ENCODE results near the gene TULP4. TPM values are rescaled to one million over a fixed set of nuclear protein-coding genes. Genes with fewer than 3 reads are reported as not detected.

The TULP4 gene
- total RNA-seq, 1 experiment from 2014 or later, result 126 TPM

DNA sequence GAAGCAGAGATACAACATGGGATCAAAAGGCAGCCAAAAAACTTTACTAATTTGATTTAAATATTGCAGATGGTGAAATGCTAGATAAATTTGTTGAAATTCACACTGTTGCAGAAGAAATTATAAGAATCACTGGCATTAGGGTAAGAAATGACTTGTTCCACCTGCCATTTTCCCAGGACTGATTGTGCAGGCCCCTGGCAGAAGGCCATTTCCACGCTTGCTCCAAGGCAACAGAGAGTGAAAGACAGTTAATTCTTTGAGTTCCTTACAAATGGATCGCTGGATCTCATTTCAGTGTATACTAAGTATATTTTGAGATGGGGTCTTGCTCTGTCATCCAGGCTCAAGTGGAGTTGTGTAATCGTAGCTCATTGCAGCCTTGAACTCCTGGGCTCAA is 180.6 kb downstream of the TULP4 start:
- no peaks in the 10 kb centered on the region for H3K27me3 Mint-ChIP-seq (ENCODE audit: insufficient read depth, unreplicated experiment)
- Histone ChIP-seq H3K4me1 (no peaks in the 10 kb centered on the region), H3K9me3 (no peaks in the 10 kb centered on the region), H3K36me3 (ENCODE audit: control insufficient read depth, insufficient read depth, low read length) (no peaks in the 10 kb centered on the region; the same call in 1 of the 2 replicates), H3K4me3 (ENCODE audit: low read depth, low read length) (no peak overlapping the region), H3K27me3 (replicated peaks; ENCODE audit: control insufficient read depth, insufficient read depth, low read length) (no peaks in the 10 kb centered on the region)
- no peak for DNase-seq
- no peaks in the 10 kb centered on the region for H3K4me1 Mint-ChIP-seq (ENCODE audit: low read depth, unreplicated experiment)
- intact Hi-C loops (cut with micrococcal nuclease; ENCODE audit: unreplicated experiment), result no loop called here
- no peaks in the 10 kb centered on the region for H3K9me3 Mint-ChIP-seq (ENCODE audit: unreplicated experiment)
- H3K36me3 Mint-ChIP-seq (ENCODE audit: insufficient read depth, unreplicated experiment), result peaks cover 45% of the 10 kb centered on the region
- no peak overlapping the region for H3K27ac Mint-ChIP-seq (ENCODE audit: unreplicated experiment)
- ChIA-PET CTCF (no interaction called here), POLR2A (no interaction called here)
- BruUV-seq (replicated peaks), result no TSS peak
- TF ChIP-seq CTCF (IDR thresholded peaks at IDR 0.05; ENCODE audit: insufficient read depth in 1 of 2, low read depth in 1 of 2, low read length in 1 of 2, severe bottlenecking in 1 of 2, unreplicated experiment in 1 of 2), result no peak
- no peak overlapping the region for H3K4me3 Mint-ChIP-seq (ENCODE audit: unreplicated experiment)

DNA sequence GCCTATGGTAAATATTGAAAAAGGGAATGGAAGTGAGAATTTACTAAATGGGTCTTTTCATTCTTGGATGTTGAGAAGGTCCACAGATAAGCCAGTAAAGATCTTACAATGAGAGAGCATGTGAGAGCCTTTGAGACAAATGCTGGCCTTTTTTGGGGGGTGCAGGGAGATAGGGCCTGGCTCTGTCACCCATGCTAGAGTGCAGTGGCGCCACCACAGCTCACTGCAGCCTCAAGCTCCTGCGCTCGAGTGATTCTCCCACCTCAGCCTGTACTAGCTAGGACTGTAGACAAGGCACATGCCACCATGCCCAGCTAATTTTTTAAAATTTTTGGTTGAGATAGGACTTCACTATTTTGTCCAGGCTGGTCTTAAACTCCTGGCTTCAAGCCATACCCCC is 184.4 kb downstream of the TULP4 start:
- intact Hi-C loops (cut with micrococcal nuclease; ENCODE audit: unreplicated experiment), result loop anchor here (5.0 kb wide), 1 partner anchor 274 kb away; no protein-coding TSS in a partner anchor

DNA sequence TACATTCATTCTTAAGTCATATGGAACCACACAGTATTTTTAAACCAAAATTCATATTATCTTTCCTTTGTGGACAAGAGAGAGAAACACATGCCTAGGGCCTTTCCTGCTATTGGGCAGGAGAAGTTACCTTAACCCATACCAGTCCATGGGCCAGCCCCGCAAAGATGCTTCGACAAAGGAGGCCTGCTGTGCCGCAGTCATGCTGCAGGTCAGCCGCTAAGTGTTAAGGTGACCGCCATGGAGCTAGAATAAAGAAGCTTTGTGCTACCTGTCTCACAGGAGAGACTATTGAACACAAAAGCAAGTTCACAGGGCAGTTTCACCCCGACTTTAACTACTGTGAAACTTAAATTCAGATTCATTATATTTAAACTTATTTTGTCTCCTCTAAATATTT is 185.4 kb downstream of the TULP4 start:
- H3K4me1 ChIP-seq, result no peaks in the 10 kb centered on the region
- no peaks in the 10 kb centered on the region for H3K9me3 ChIP-seq
- no TSS peak for BruUV-seq (replicated peaks)
- no peak for DNase-seq
- peaks cover 6% of the 10 kb centered on the region for H3K36me3 ChIP-seq (ENCODE audit: control insufficient read depth, insufficient read depth, low read length)
- no peaks in the 10 kb centered on the region for H3K27me3 ChIP-seq (replicated peaks; ENCODE audit: control insufficient read depth, insufficient read depth, low read length)
- no peaks in the 10 kb centered on the region for H3K9me3 Mint-ChIP-seq (ENCODE audit: unreplicated experiment)
- no peak overlapping the region for H3K27ac Mint-ChIP-seq (ENCODE audit: unreplicated experiment)
- no peaks in the 10 kb centered on the region for H3K27me3 Mint-ChIP-seq (ENCODE audit: insufficient read depth, unreplicated experiment)
- intact Hi-C loops (cut with micrococcal nuclease; ENCODE audit: unreplicated experiment), result loop anchor here (5.0 kb wide), 1 partner anchor 275 kb away; no protein-coding TSS in a partner anchor
- H3K4me1 Mint-ChIP-seq (ENCODE audit: low read depth, unreplicated experiment), result no peaks in the 10 kb centered on the region
- peaks cover 55% of the 10 kb centered on the region for H3K36me3 Mint-ChIP-seq (ENCODE audit: insufficient read depth, unreplicated experiment)
- no peak overlapping the region for H3K4me3 Mint-ChIP-seq (ENCODE audit: unreplicated experiment)
- no peak for TF ChIP-seq CTCF (IDR thresholded peaks at IDR 0.05; ENCODE audit: insufficient read depth in 1 of 2, low read depth in 1 of 2, low read length in 1 of 2, severe bottlenecking in 1 of 2, unreplicated experiment in 1 of 2)
- CTCF ChIA-PET, result no interaction called here
- H3K4me3 ChIP-seq (ENCODE audit: low read depth, low read length), result no peak overlapping the region
- POLR2A ChIA-PET, result no interaction called here

More for the DNA sequence above, 184.4 kb downstream of the TULP4 start:
- no peak for DNase-seq
- TF ChIP-seq CTCF (IDR thresholded peaks at IDR 0.05; ENCODE audit: insufficient read depth in 1 of 2, low read depth in 1 of 2, low read length in 1 of 2, severe bottlenecking in 1 of 2, unreplicated experiment in 1 of 2), result no peak
- CTCF ChIA-PET, result interaction anchor here (0.8 kb wide), 1 partner anchor 22 kb away, joined by 3 read pairs; no protein-coding TSS in a partner anchor
- Histone ChIP-seq H3K4me3 (ENCODE audit: low read depth, low read length) (no peak overlapping the region), H3K4me1 (no peaks in the 10 kb centered on the region), H3K27me3 (replicated peaks; ENCODE audit: control insufficient read depth, insufficient read depth, low read length) (no peaks in the 10 kb centered on the region), H3K36me3 (ENCODE audit: control insufficient read depth, insufficient read depth, low read length) (peaks cover 6% of the 10 kb centered on the region), H3K9me3 (no peaks in the 10 kb centered on the region)
- H3K27me3 Mint-ChIP-seq (ENCODE audit: insufficient read depth, unreplicated experiment), result no peaks in the 10 kb centered on the region
- POLR2A ChIA-PET, result no interaction called here
- no TSS peak for BruUV-seq (replicated peaks)
- no peaks in the 10 kb centered on the region for H3K9me3 Mint-ChIP-seq (ENCODE audit: unreplicated experiment)
- peaks cover 57% of the 10 kb centered on the region for H3K36me3 Mint-ChIP-seq (ENCODE audit: insufficient read depth, unreplicated experiment)
- H3K4me3 Mint-ChIP-seq (ENCODE audit: unreplicated experiment), result no peak overlapping the region
- H3K4me1 Mint-ChIP-seq (ENCODE audit: low read depth, unreplicated experiment), result no peaks in the 10 kb centered on the region
- no peak overlapping the region for H3K27ac Mint-ChIP-seq (ENCODE audit: unreplicated experiment)
